H1 (cell line): ENCODE measurements around the gene TROAP. TPM values are rescaled to one million over a fixed set of nuclear protein-coding genes. Genes with fewer than 3 reads are reported as not detected.
A peak's percentile ranks its signal among the peaks of the same experiment; 100 is the strongest.

ENCODE experiments used
- CHD2 ChIP-seq: IDR thresholded peaks from 2 replicates; pipeline ENCODE4 v1.6.1; 2012; ENCODE audit warnings: low read length, improper control_type of control experiment
- CREB1 ChIP-seq: IDR thresholded peaks from 2 replicates; pipeline ENCODE4 v1.6.1; 2012; ENCODE audit warnings: inconsistent platforms
- EGR1 ChIP-seq: IDR thresholded peaks from 2 replicates; pipeline ENCODE4 v1.6.1; 2011; ENCODE audit warnings: low read depth, low read length, borderline replicate concordance
- FOSL1 ChIP-seq: IDR thresholded peaks from 2 replicates; pipeline ENCODE4 v1.6.1; 2011; ENCODE audit warnings: mild to moderate bottlenecking, low read depth, low read length, moderate library complexity; ENCODE audit not compliant: insufficient read depth
- KDM4A ChIP-seq: IDR thresholded peaks from one replicate; pipeline ENCODE4 v1.7.1; 2012; ENCODE audit warnings: low read depth, mild to moderate bottlenecking, moderate library complexity, low read length, inconsistent platforms; ENCODE audit not compliant: severe bottlenecking
- MAX ChIP-seq: IDR thresholded peaks from 2 replicates; pipeline ENCODE4 v1.6.1; 2012; ENCODE audit warnings: inconsistent platforms
- NANOG ChIP-seq: IDR thresholded peaks from 2 replicates; pipeline ENCODE4 v1.6.1; 2011; ENCODE audit warnings: low read length, low read depth, mild to moderate bottlenecking, inconsistent platforms; ENCODE audit not compliant: insufficient read depth, poor library complexity, severe bottlenecking
- SUZ12 ChIP-seq: fragments of 200-600 bp; sonication (generic); IDR thresholded peaks from 2 replicates; pipeline ENCODE4 v1.6.1; 2012; ENCODE audit warnings: mild to moderate bottlenecking, inconsistent platforms, low read length, moderate library complexity, mixed read lengths
- YY1 ChIP-seq: IDR thresholded peaks from 2 replicates; pipeline ENCODE4 v1.6.1; 2011; ENCODE audit warnings: low read depth, mild to moderate bottlenecking, low read length
- polyA plus RNA-seq, 7 experiments: library from polyadenylated mRNA; depleted of rRNA in 3 of 7; stranded (reverse) in 5 of 7; unstranded in 2 of 7; fragments of >200 nt in 5 of 7; fragments of 200-250 nt in 2 of 7; gene quantifications; 1 replicate in 5 of 7; 2 replicates in 1 of 7; 4 replicates in 1 of 7; pipeline versions ENCODE4 v1.2.1 to v1.2.3, GENCODE V29; 2011 to 2013; ENCODE audit warnings: missing spikeins in 2 of 7, mixed read lengths in 2 of 7
- total RNA-seq: library from RNA; stranded (reverse); fragmentation: NEBNext Ultra II Directional; extraction: Animal tissue kit (Norgen Biotek cat#: 25700); gene quantifications from 2 replicates; pipeline ENCODE4 v1.2.1, GENCODE V29; 2021
- TF ChIP-seq, protein P1 (sequence below): fragments of 300-600 bp; sonication (generic); IDR thresholded peaks from 2 replicates; pipeline ENCODE4 v1.7.1; 2012; ENCODE audit warnings: low read length, moderate library complexity, mild to moderate bottlenecking, inconsistent platforms; ENCODE audit not compliant: insufficient replicate concordance

Gene TROAP
- total and polyA plus RNA-seq, 2 of the 8 experiments (the other 6 are each of a cell fraction or from before 2014, with no cell fraction given): 36.7 to 52.0 TPM

- TF ChIP-seq, protein P1, sequence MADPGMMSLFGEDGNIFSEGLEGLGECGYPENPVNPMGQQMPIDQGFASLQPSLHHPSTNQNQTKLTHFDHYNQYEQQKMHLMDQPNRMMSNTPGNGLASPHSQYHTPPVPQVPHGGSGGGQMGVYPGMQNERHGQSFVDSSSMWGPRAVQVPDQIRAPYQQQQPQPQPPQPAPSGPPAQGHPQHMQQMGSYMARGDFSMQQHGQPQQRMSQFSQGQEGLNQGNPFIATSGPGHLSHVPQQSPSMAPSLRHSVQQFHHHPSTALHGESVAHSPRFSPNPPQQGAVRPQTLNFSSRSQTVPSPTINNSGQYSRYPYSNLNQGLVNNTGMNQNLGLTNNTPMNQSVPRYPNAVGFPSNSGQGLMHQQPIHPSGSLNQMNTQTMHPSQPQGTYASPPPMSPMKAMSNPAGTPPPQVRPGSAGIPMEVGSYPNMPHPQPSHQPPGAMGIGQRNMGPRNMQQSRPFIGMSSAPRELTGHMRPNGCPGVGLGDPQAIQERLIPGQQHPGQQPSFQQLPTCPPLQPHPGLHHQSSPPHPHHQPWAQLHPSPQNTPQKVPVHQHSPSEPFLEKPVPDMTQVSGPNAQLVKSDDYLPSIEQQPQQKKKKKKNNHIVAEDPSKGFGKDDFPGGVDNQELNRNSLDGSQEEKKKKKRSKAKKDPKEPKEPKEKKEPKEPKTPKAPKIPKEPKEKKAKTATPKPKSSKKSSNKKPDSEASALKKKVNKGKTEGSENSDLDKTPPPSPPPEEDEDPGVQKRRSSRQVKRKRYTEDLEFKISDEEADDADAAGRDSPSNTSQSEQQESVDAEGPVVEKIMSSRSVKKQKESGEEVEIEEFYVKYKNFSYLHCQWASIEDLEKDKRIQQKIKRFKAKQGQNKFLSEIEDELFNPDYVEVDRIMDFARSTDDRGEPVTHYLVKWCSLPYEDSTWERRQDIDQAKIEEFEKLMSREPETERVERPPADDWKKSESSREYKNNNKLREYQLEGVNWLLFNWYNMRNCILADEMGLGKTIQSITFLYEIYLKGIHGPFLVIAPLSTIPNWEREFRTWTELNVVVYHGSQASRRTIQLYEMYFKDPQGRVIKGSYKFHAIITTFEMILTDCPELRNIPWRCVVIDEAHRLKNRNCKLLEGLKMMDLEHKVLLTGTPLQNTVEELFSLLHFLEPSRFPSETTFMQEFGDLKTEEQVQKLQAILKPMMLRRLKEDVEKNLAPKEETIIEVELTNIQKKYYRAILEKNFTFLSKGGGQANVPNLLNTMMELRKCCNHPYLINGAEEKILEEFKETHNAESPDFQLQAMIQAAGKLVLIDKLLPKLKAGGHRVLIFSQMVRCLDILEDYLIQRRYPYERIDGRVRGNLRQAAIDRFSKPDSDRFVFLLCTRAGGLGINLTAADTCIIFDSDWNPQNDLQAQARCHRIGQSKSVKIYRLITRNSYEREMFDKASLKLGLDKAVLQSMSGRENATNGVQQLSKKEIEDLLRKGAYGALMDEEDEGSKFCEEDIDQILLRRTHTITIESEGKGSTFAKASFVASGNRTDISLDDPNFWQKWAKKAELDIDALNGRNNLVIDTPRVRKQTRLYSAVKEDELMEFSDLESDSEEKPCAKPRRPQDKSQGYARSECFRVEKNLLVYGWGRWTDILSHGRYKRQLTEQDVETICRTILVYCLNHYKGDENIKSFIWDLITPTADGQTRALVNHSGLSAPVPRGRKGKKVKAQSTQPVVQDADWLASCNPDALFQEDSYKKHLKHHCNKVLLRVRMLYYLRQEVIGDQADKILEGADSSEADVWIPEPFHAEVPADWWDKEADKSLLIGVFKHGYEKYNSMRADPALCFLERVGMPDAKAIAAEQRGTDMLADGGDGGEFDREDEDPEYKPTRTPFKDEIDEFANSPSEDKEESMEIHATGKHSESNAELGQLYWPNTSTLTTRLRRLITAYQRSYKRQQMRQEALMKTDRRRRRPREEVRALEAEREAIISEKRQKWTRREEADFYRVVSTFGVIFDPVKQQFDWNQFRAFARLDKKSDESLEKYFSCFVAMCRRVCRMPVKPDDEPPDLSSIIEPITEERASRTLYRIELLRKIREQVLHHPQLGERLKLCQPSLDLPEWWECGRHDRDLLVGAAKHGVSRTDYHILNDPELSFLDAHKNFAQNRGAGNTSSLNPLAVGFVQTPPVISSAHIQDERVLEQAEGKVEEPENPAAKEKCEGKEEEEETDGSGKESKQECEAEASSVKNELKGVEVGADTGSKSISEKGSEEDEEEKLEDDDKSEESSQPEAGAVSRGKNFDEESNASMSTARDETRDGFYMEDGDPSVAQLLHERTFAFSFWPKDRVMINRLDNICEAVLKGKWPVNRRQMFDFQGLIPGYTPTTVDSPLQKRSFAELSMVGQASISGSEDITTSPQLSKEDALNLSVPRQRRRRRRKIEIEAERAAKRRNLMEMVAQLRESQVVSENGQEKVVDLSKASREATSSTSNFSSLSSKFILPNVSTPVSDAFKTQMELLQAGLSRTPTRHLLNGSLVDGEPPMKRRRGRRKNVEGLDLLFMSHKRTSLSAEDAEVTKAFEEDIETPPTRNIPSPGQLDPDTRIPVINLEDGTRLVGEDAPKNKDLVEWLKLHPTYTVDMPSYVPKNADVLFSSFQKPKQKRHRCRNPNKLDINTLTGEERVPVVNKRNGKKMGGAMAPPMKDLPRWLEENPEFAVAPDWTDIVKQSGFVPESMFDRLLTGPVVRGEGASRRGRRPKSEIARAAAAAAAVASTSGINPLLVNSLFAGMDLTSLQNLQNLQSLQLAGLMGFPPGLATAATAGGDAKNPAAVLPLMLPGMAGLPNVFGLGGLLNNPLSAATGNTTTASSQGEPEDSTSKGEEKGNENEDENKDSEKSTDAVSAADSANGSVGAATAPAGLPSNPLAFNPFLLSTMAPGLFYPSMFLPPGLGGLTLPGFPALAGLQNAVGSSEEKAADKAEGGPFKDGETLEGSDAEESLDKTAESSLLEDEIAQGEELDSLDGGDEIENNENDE: no peak
- TF ChIP-seq KDM4A (peak; percentile 66), YY1 (no peak), FOSL1 (no peak), CREB1 (no peak), EGR1 (no peak), CHD2 (no peak), MAX (peak; percentile 51), NANOG (no peak), SUZ12 (peak; percentile 94)
Measured at GRCh38 chr12:49295082-49295936, 27.7 kb upstream of the TROAP start, which contains the start of gene PRPH (continued).
